Esophagus squamous epithelium (tissue), 5 donors: ENCODE measurements around the gene PLOD1. TPM values are rescaled to one million over a fixed set of nuclear protein-coding genes. Genes with fewer than 3 reads are reported as not detected.

ENCODE experiments used
- DNase-seq: peaks from one replicate; lab custom pipeline; 2025; lab: John Stamatoyannopoulos, UW
- H3K27ac ChIP-seq, 4 donors: fragments of 200-600 bp; sonication (generic); one replicate each; pipeline ENCODE4 v1.5.1; 2016 to 2019; ENCODE audit warnings: mild to moderate bottlenecking in 1 of 4
- H3K27me3 ChIP-seq, 4 donors: fragments of 200-600 bp; sonication (generic); 1 replicate in 3 of 4; 2 replicates in 1 of 4; pipeline versions ENCODE4 v1.5.1 to v1.6.0; 2017 to 2021; ENCODE audit warnings: antibody characterized with exemption in 1 of 4
- H3K36me3 ChIP-seq, 3 donors: fragments of 200-600 bp; sonication (generic); one replicate each; pipeline ENCODE4 v1.5.1; 2016 to 2019
- H3K4me1 ChIP-seq, 3 donors: fragments of 200-600 bp; sonication (generic); one replicate each; pipeline ENCODE4 v1.5.1; 2017 to 2019
- H3K4me3 ChIP-seq, 4 donors: fragments of 200-600 bp; sonication (generic); 1 replicate in 3 of 4; 2 replicates in 1 of 4; pipeline ENCODE4 v1.5.1; 2016 to 2019; ENCODE audit warnings: mild to moderate bottlenecking in 2 of 4, moderate library complexity in 1 of 4
- H3K9me3 ChIP-seq, 3 donors: fragments of 200-600 bp; sonication (generic); one replicate each; pipeline ENCODE4 v1.5.1; 2016 to 2019
- CTCF ChIP-seq, 6 experiments: fragments of 450-650 bp in 4 of 6; fragments of 200-600 bp in 2 of 6; sonication (generic) in 2 of 6; IDR thresholded peaks; one replicate each; pipeline ENCODE4 v1.5.1; 2016 to 2019; ENCODE audit warnings: antibody characterized with exemption in 6 of 6, mild to moderate bottlenecking in 4 of 6, moderate library complexity in 4 of 6
- POLR2A ChIP-seq, 4 donors: fragments of 450-650 bp; IDR thresholded peaks; one replicate each; pipeline ENCODE4 v1.6.1; 2017; ENCODE audit warnings: antibody characterized with exemption in 4 of 4, mild to moderate bottlenecking in 4 of 4, moderate library complexity in 3 of 4
- WGBS, 2 donors: methylation state at CpG; one replicate each; pipeline ENCODE4 v1.1.5; 2018; 5-methylcytosine and 5-hydroxymethylcytosine counted together
- intact Hi-C: fragments of 100-400 bp; cut with DNase I; formaldehyde crosslinking; loops from one replicate; pipeline ENCODE4 v1.15.0; 2022
- total RNA-seq, 4 donors: library from RNA; depleted of rRNA; stranded (reverse); fragments of >200 nt; gene quantifications; one replicate each; pipeline ENCODE4 v1.1.0, GENCODE V29; 2016
- donor health status: DM: yes; HTN: yes; CAD: no.

Gene PLOD1
- total RNA-seq, 4 donors from 2014 or later, result 29.8 to 38.1 (median 34.3) TPM

DNA sequence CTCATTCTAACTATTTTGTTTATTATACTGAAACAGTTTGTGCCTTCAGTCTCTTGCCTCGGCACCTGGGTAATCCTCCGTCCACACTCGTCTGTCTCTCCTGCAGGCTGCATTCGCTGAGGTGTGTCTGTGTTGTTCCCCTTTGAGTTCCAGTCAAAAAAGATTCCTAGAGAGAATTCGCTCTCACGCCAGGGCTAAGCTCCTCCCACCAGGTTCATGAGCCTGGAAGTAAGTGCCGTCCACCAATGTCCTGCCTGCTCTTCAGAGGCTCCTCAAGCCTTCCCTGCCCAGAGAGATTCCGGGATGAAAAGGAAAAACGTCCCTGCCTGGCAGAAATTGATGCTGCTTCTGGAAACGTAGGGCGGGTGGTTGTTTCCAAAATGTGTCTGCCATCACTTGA, 21.2 kb upstream of the PLOD1 start:
- intact Hi-C loops, result no loop called here
- DNase-seq, result no peak
- 30 to 44% methylated on average over 8 to 11 of the region's 11 CpGs for WGBS, 2 donors
- Histone ChIP-seq H3K4me3 (no peak overlapping the region), H3K27me3 (no peaks in the 10 kb centered on the region), H3K9me3 (no peaks in the 10 kb centered on the region), H3K4me1 (peaks cover 0 to 18% (median under 1%) of the 10 kb centered on the region in 3 donors), H3K36me3 (peaks cover 0 to 15% (median 0%) of the 10 kb centered on the region in 3 donors), H3K27ac (no peak overlapping the region)
- TF ChIP-seq CTCF (IDR thresholded peaks at IDR 0.05) (no peak), POLR2A (IDR thresholded peaks at IDR 0.05) (no peak)

DNA sequence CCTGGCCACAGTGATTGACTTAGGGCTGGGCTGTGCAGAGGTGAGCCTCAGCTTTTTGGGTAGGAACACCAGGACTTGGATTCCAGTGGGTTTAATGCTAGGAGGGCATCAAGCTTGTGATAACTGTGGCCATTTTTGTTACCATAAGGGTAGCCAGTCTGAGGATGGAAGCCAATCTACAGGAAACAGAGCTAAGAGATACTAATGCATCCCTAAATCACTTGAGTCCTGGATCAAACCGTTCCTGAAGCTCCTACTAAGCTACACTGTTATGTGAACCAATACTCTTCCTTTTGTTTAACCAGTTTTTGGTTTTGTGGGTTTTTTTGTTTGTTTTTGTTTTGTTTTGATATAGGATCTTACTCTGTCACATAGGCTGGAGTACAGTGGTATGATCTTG, 20.5 kb upstream of the PLOD1 start:
- H3K27ac ChIP-seq, result no peak overlapping the region
- no peaks in the 10 kb centered on the region for H3K27me3 ChIP-seq
- whole genome bisulfite sequencing, 2 donors, result 64 to 78% methylated on average over 1 of the region's 1 CpG
- H3K4me3 ChIP-seq, result no peak overlapping the region
- intact Hi-C loops, result no loop called here
- H3K36me3 ChIP-seq, result peaks cover 0 to 22% (median 0%) of the 10 kb centered on the region in 3 donors
- TF ChIP-seq POLR2A (IDR thresholded peaks at IDR 0.05) (no peak), CTCF (IDR thresholded peaks at IDR 0.05) (no peak)
- H3K4me1 ChIP-seq, result peaks cover 7 to 20% (median 7%) of the 10 kb centered on the region in 3 donors
- H3K9me3 ChIP-seq, result no peaks in the 10 kb centered on the region
- no peak for DNase-seq

DNA sequence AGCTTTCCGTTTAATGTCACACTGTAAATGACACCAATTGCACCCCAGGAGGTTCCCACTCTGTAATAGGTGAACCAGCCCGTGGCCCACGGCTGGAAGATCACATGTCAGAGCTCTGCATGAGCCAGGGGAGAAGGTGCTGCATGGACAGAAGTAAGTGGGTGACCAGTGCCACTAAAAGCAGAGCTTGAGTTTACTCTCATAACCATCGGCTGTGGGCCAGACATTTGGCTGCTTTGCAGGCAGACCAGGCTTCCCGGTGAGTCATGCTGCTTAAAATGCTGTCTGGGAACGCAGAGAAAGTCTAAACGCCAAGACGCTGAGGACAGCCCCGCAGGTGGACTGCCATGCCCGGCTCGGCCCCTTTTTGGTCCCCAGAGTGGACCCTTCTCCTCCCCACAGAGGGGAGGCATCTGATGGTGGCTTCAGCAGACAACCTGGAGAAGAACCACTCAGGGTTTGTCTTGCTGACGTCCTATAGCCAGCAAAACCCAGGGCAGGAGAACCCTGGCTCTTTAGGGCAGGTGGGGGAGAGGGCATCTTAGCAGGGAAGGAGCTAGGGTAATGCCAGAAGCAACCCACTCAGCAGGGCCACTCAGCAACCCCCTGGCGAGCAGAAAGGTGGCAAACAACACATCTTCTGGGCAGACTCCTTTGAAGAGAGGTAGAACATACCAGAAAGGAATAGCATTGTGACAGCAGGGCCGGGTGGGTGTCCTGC, 15.6 kb upstream of the PLOD1 start:
- peak overlapping the region in 3 of 4 donors; percentile 23 to 42 (median 24) for H3K27ac ChIP-seq
- peaks cover 5 to 71% (median 13%) of the 10 kb centered on the region in 3 donors for H3K36me3 ChIP-seq
- intact Hi-C loops, result no loop called here
- H3K4me1 ChIP-seq, result peaks cover 32 to 59% (median 36%) of the 10 kb centered on the region in 3 donors
- DNase-seq, result no peak
- H3K27me3 ChIP-seq, result no peaks in the 10 kb centered on the region
- H3K4me3 ChIP-seq, result no peak overlapping the region
- H3K9me3 ChIP-seq, result no peaks in the 10 kb centered on the region
- 45 to 62% methylated on average over 2 to 11 of the region's 14 CpGs for WGBS, 2 donors
- TF ChIP-seq POLR2A (IDR thresholded peaks at IDR 0.05), result no peak
- TF ChIP-seq CTCF (IDR thresholded peaks at IDR 0.05), result no peak

DNA sequence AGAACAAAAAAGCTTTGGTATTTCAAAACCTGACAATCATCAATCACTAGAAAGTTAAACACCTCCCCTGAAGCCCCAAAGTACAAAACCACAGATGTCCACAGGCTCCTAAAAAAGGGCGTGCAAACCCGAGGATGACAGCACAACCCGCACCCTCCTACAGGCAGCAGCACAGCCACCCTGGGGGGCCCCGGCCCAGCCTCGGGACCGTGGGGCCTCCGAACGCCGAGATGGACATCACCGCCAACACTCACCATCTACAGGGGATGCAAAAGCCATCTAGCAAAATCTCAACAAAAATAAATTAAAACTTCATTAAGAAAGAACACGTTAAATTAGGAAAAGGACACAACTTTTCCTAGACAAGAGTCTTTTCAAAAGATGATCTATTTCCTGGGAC, 14.9 kb upstream of the PLOD1 start:
- WGBS, 2 donors, result 72 to 100% methylated on average over 1 to 3 of the region's 11 CpGs
- Histone ChIP-seq H3K27ac (no peak overlapping the region), H3K27me3 (no peaks in the 10 kb centered on the region), H3K4me3 (no peak overlapping the region), H3K9me3 (no peaks in the 10 kb centered on the region), H3K36me3 (peaks cover 5 to 71% (median 13%) of the 10 kb centered on the region in 3 donors), H3K4me1 (peaks cover 38 to 65% (median 43%) of the 10 kb centered on the region in 3 donors)
- TF ChIP-seq CTCF (IDR thresholded peaks at IDR 0.05), result no peak
- no peak for TF ChIP-seq POLR2A (IDR thresholded peaks at IDR 0.05)
- DNase-seq, result no peak
- intact Hi-C loops, result no loop called here

- Histone ChIP-seq H3K4me3 (no peak overlapping the region), H3K9me3 (no peaks in the 10 kb centered on the region), H3K27me3 (no peaks in the 10 kb centered on the region), H3K27ac (no peak overlapping the region), H3K4me1 (peaks cover 44 to 73% (median 50%) of the 10 kb centered on the region in 3 donors), H3K36me3 (peaks cover 5 to 71% (median 13%) of the 10 kb centered on the region in 3 donors)
- TF ChIP-seq CTCF (IDR thresholded peaks at IDR 0.05), result no peak
- TF ChIP-seq POLR2A (IDR thresholded peaks at IDR 0.05), result no peak
- no peak for DNase-seq
- intact Hi-C loops, result no loop called here
- 65 to 69% methylated on average over 9 to 11 of the region's 12 CpGs for WGBS, 2 donors
Observed at GRCh38 chr1:11920239-11920903, 14.1 kb upstream of the PLOD1 start.
